Calu3 (cell line): Measurements from ENCODE around the gene TSPAN18. TPM values are rescaled to one million over a fixed set of nuclear protein-coding genes. Genes with fewer than 3 reads are reported as not detected.

ENCODE experiments used
- BruUV-seq: library from RNA; stranded (reverse); fragments of 400-500 nt; replicated peaks from 2 replicates; lab custom pipeline; 2021; lab: Mats Ljungman, UMichigan
- CTCF ChIA-PET: fragments of 300-600 bp; sonication (Branson Sonifier 250); formaldehyde crosslinking; loops from one replicate; lab custom pipeline; 2022; ENCODE audit warnings: antibody characterized with exemption; lab: Charles Lee
- DNase-seq: peaks from one replicate; pipeline ENCODE4 v3.0.0; 2022
- H3K27ac Mint-ChIP-seq: one replicate; pipeline ENCODE4 v1.8.0; 2022; ENCODE audit warnings: mixed read lengths; ENCODE audit not compliant: unreplicated experiment
- H3K27me3 Mint-ChIP-seq: one replicate; pipeline ENCODE4 v1.8.0; 2022; ENCODE audit warnings: mixed read lengths; ENCODE audit not compliant: unreplicated experiment
- H3K36me3 Mint-ChIP-seq: one replicate; pipeline ENCODE4 v1.8.0; 2022; ENCODE audit warnings: mild to moderate bottlenecking, moderate library complexity, mixed read lengths; ENCODE audit not compliant: insufficient read depth, unreplicated experiment
- H3K4me1 Mint-ChIP-seq: one replicate; pipeline ENCODE4 v1.8.0; 2022; ENCODE audit warnings: mild to moderate bottlenecking, low read depth, mixed read lengths; ENCODE audit not compliant: unreplicated experiment
- H3K4me3 Mint-ChIP-seq: one replicate; pipeline ENCODE4 v1.8.0; 2022; ENCODE audit warnings: mild to moderate bottlenecking, low read depth, moderate library complexity, mixed read lengths; ENCODE audit not compliant: unreplicated experiment
- H3K9me3 Mint-ChIP-seq: one replicate; pipeline ENCODE4 v1.8.0; 2022; ENCODE audit warnings: low read depth, mixed read lengths; ENCODE audit not compliant: unreplicated experiment
- CTCF ChIP-seq: fragments of 200-600 bp; IDR thresholded peaks from one replicate; pipeline ENCODE4 v1.8.0; 2022; ENCODE audit warnings: antibody characterized with exemption; ENCODE audit not compliant: unreplicated experiment
- intact Hi-C: fragments of 100-400 bp; cut with micrococcal nuclease; formaldehyde crosslinking; loops from one replicate; pipeline ENCODE4 v1.10.0; 2022; ENCODE audit not compliant: unreplicated experiment
- total RNA-seq: library from RNA; stranded (reverse); gene quantifications from 2 replicates; pipeline ENCODE4 v1.2.3, GENCODE V29; 2022

Gene TSPAN18
- total RNA-seq, 1 experiment from 2014 or later, result not detected

DNA sequence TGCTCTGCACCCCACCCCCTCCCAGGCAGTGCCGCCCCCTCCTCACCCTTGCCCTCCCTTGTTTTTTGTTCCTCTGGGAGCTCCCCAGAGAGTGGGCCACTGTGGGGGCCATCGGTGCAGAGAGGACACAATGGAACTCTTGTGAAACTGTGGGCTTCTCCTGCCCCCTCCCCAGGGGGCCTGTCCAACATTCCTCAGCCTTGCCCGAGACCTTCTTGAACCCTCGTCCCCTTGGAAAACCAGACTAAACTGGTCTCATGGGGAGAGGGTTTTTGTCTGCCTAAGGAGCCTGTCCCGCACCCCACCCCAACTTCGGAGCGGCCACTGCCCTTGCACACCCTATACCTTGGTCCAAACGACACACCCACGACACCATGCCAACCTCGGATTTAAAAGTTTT is 72.2 kb downstream of the TSPAN18 start:
- intact Hi-C loops, result no loop called here
- CTCF ChIA-PET, result interaction anchor here (1.1 kb wide), 1 partner anchor 43 kb away, joined by 4 read pairs; no protein-coding TSS in a partner anchor
- peaks cover 92% of the 10 kb centered on the region for H3K27me3 Mint-ChIP-seq
- H3K36me3 Mint-ChIP-seq, result no peaks in the 10 kb centered on the region
- TF ChIP-seq CTCF, result no peak
- H3K4me3 Mint-ChIP-seq, result no peak overlapping the region
- no peaks in the 10 kb centered on the region for H3K9me3 Mint-ChIP-seq
- DNase-seq, result no peak
- BruUV-seq, result no TSS peak
- H3K4me1 Mint-ChIP-seq, result no peaks in the 10 kb centered on the region
- no peak overlapping the region for H3K27ac Mint-ChIP-seq

DNA sequence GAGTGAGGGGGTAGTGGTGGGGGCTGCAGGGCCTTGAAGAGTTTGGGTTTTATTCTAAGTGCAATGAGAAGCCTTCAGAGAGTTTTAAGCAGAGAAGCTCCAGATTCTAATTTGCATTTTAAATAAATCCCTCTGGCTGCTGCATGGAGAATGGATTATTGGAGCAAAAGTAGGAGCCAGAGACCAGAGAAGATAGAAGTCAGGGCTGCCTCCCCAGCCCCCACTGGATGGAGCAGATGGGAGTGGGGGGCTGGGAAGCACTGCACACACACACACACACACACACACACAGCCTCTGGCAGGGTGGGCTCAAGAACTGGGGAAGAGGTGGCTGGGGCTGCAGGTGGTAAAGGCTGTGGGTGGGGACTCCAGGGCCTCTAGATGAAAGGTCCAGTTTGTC is 75.6 kb downstream of the TSPAN18 start:
- no peak overlapping the region for H3K27ac Mint-ChIP-seq
- no peaks in the 10 kb centered on the region for H3K9me3 Mint-ChIP-seq
- CTCF ChIA-PET, result no interaction called here
- no TSS peak for BruUV-seq
- no peak for TF ChIP-seq CTCF
- DNase-seq, result no peak
- intact Hi-C loops, result no loop called here
- H3K4me3 Mint-ChIP-seq, result no peak overlapping the region
- no peaks in the 10 kb centered on the region for H3K36me3 Mint-ChIP-seq
- peaks cover 85% of the 10 kb centered on the region for H3K27me3 Mint-ChIP-seq
- H3K4me1 Mint-ChIP-seq, result no peaks in the 10 kb centered on the region

DNA sequence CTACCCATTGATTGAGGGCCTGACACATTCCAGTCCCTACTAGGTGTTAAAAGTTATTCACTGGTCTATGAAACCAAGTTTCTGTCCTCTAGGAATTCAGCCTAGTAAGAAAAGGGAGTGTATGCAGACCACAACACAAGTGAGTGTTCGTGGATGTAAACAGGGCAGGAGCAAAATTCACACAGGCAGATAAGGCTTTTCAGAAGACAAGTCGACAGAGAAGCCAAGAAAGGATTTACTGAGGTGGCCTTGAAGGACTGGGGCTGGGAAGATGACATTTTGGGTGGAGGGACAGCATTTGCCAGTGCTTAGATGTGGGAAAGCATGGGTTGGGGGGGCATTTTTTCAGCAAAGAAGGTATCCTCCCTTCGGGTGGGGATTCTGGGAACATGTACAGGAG is 76.2 kb downstream of the TSPAN18 start:
- Mint-ChIP-seq H3K27me3 (peaks cover 85% of the 10 kb centered on the region), H3K4me1 (no peaks in the 10 kb centered on the region), H3K9me3 (no peaks in the 10 kb centered on the region), H3K27ac (no peak overlapping the region), H3K4me3 (no peak overlapping the region), H3K36me3 (no peaks in the 10 kb centered on the region)
- no TSS peak for BruUV-seq
- DNase-seq, result no peak
- intact Hi-C loops, result no loop called here
- CTCF ChIA-PET, result no interaction called here
- no peak for TF ChIP-seq CTCF

GRCh38 chr11:44804449-44805437 is 78.0 kb downstream of the TSPAN18 start:
- no peaks in the 10 kb centered on the region for H3K36me3 Mint-ChIP-seq
- H3K4me1 Mint-ChIP-seq, result no peaks in the 10 kb centered on the region
- H3K4me3 Mint-ChIP-seq, result no peak overlapping the region
- intact Hi-C loops, result no loop called here
- no TSS peak for BruUV-seq
- no peak for TF ChIP-seq CTCF
- no peak overlapping the region for H3K27ac Mint-ChIP-seq
- CTCF ChIA-PET, result interaction anchor here (0.8 kb wide), 1 partner anchor 760 kb away, joined by 3 read pairs; no protein-coding TSS in a partner anchor
- DNase-seq, result no peak
- H3K9me3 Mint-ChIP-seq, result no peaks in the 10 kb centered on the region
- peaks cover 85% of the 10 kb centered on the region for H3K27me3 Mint-ChIP-seq
